Measurements from ENCODE around the gene SH3RF3. TPM values are rescaled to one million over a fixed set of nuclear protein-coding genes. Genes with fewer than 3 reads are reported as not detected.

Gene SH3RF3
- total RNA-seq, 1 experiment from 2014 or later = not detected

- Histone ChIP-seq H3K36me3 (ENCODE audit: control insufficient read depth in 1 of 2, insufficient read depth in 2 of 2, low read length in 2 of 2) (no peaks in the 10 kb centered on the region), H3K79me2 (ENCODE audit: insufficient read depth, low read length) (no peaks in the 10 kb centered on the region), H3K4me3 (replicated peaks in 1 of 2; ENCODE audit: low read depth in 1 of 2, low read length in 2 of 2) (no peak overlapping the region), H3K4me1 (ENCODE audit: control insufficient read depth in 1 of 2, insufficient read depth in 2 of 2, low read length in 2 of 2) (peaks cover 10 to 19% of the 10 kb centered on the region in 2 experiments; a peak in 3 of 4 replicates), H3K27ac (ENCODE audit: low read depth, low read length) (no peak overlapping the region), H3K9me3 (ENCODE audit: control insufficient read depth in 1 of 2, insufficient read depth in 1 of 2, low read depth in 1 of 2, low read length in 2 of 2) (no peaks in the 10 kb centered on the region), H3K27me3 (ENCODE audit: insufficient read depth, low read length) (no peaks in the 10 kb centered on the region), H2AFZ (ENCODE audit: low read depth, low read length, poor library complexity, severe bottlenecking) (no peak overlapping the region), H3K9ac (ENCODE audit: low read length) (no peak overlapping the region), H3K4me2 (ENCODE audit: low read length) (no peak overlapping the region), H3K9me2 (ENCODE audit: insufficient read depth) (no peaks in the 10 kb centered on the region), H4K20me1 (ENCODE audit: insufficient read depth) (no peaks in the 10 kb centered on the region)
- intact Hi-C loops (cut with micrococcal nuclease) = no loop called here
- ChIA-PET RAD21 (ENCODE audit: low non-redundant PET in 1 of 2, low total read pairs in 2 of 2, uncharacterized antibody in 2 of 2, unreplicated experiment in 2 of 2) (no interaction called here), POLR2A (no interaction called here), CTCF (no interaction called here)
- TF ChIP-seq FOSL1 (IDR thresholded peaks at IDR 0.05; ENCODE audit: low read depth) (no peak), ZFX (IDR thresholded peaks at IDR 0.05) (no peak), CBX3 (IDR thresholded peaks at IDR 0.05; ENCODE audit: low read depth) (no peak), REST (IDR thresholded peaks at IDR 0.05; ENCODE audit: low read depth) (no peak), POLR2AphosphoS5 (IDR thresholded peaks at IDR 0.05; ENCODE audit: low read depth, low read length) (no peak), YY1 (IDR thresholded peaks at IDR 0.05; ENCODE audit: extremely low read depth, insufficient replicate concordance, low read depth, low read length) (no peak), EZH2phosphoT487 (IDR thresholded peaks at IDR 0.05; ENCODE audit: borderline replicate concordance) (no peak), POLR2A (IDR thresholded peaks at IDR 0.05; ENCODE audit: borderline replicate concordance, extremely low read depth, insufficient read depth, insufficient read length) (no peak), ATF3 (IDR thresholded peaks at IDR 0.05) (no peak), ZNF274 (IDR thresholded peaks at IDR 0.05; ENCODE audit: low read depth, low read length) (no peak)
- TF ChIP-seq, protein P1, sequence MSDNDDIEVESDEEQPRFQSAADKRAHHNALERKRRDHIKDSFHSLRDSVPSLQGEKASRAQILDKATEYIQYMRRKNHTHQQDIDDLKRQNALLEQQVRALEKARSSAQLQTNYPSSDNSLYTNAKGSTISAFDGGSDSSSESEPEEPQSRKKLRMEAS (IDR thresholded peaks at IDR 0.05) = no peak
- TF ChIP-seq, protein P2, sequence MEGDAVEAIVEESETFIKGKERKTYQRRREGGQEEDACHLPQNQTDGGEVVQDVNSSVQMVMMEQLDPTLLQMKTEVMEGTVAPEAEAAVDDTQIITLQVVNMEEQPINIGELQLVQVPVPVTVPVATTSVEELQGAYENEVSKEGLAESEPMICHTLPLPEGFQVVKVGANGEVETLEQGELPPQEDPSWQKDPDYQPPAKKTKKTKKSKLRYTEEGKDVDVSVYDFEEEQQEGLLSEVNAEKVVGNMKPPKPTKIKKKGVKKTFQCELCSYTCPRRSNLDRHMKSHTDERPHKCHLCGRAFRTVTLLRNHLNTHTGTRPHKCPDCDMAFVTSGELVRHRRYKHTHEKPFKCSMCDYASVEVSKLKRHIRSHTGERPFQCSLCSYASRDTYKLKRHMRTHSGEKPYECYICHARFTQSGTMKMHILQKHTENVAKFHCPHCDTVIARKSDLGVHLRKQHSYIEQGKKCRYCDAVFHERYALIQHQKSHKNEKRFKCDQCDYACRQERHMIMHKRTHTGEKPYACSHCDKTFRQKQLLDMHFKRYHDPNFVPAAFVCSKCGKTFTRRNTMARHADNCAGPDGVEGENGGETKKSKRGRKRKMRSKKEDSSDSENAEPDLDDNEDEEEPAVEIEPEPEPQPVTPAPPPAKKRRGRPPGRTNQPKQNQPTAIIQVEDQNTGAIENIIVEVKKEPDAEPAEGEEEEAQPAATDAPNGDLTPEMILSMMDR (IDR thresholded peaks at IDR 0.05 in 2 of 3, conservative IDR thresholded peaks at IDR 0.05 in 1 of 3; ENCODE audit: borderline replicate concordance in 1 of 3, insufficient read depth in 1 of 3, low read depth in 2 of 3, low read length in 2 of 3) = no peak
- no TSS peak for BruUV-seq (replicated peaks)
- ATAC-seq = no peak
- no peak for DNase-seq (ENCODE audit: low read depth, low spot score)
Observed at GRCh38 chr2:109337221-109337620, 208.2 kb downstream of the SH3RF3 start.

Data from HCT116 (cell line).